GM12865 (cell line): ENCODE data around the gene MAGEL2.
"Not testable (repeated sequence)": the region's sequence is repeated elsewhere in the genome, so short reads cannot be mapped to it uniquely, and the experiment has no call there.

Experiments
- DNase-seq: peaks from one replicate; pipeline ENCODE4 v3.0.0; 2010; ENCODE audit warnings: low read depth
- H3K4me3 ChIP-seq: 2 replicates; pipeline ENCODE4 v1.5.1; 2011; ENCODE audit warnings: mild to moderate bottlenecking, low read depth, low read length, control low read depth
- CTCF ChIP-seq: IDR thresholded peaks from 2 replicates; pipeline ENCODE4 v1.5.1; 2011; ENCODE audit warnings: low read length, control low read depth, low read depth, inconsistent platforms; ENCODE audit not compliant: insufficient read depth; ENCODE audit errors: missing control alignments

Gene MAGEL2

GRCh38 chr15:23628612-23629233, 18.9 kb downstream of the MAGEL2 start:
- no peak for TF ChIP-seq CTCF
- no peak for DNase-seq
- H3K4me3 ChIP-seq, result no peak overlapping the region

GRCh38 chr15:23616536-23616935, 31.1 kb downstream of the MAGEL2 start:
- no peak for DNase-seq
- H3K4me3 ChIP-seq, result no peak overlapping the region
- no peak for TF ChIP-seq CTCF

- TF ChIP-seq CTCF, result no peak
These were observed 41.4 kb downstream of the MAGEL2 start for GRCh38 chr15:23606226-23606625.

GRCh38 chr15:23602124-23602523, 45.5 kb downstream of the MAGEL2 start:
- H3K4me3 ChIP-seq, result no peak overlapping the region
- DNase-seq, result no peak
- TF ChIP-seq CTCF, result no peak

More at GRCh38 chr15:23606226-23606625, 41.4 kb downstream of the MAGEL2 start:
- no peak for DNase-seq
- no peak overlapping the region for H3K4me3 ChIP-seq

- TF ChIP-seq CTCF, result no peak
- DNase-seq, result no peak
- no peak overlapping the region for H3K4me3 ChIP-seq
These were observed 48.6 kb downstream of the MAGEL2 start for GRCh38 chr15:23599053-23599452.

GRCh38 chr15:23597278-23597677, 50.4 kb downstream of the MAGEL2 start:
- not testable (repeated sequence) for H3K4me3 ChIP-seq, DNase-seq

GRCh38 chr15:23596736-23597135, 50.9 kb downstream of the MAGEL2 start:
- no peak for DNase-seq
- H3K4me3 ChIP-seq, result no peak overlapping the region
- TF ChIP-seq CTCF, result no peak
